Osteocyte (in vitro differentiated cells): ENCODE results near the gene NID2. TPM values are rescaled to one million over a fixed set of nuclear protein-coding genes. Genes with fewer than 3 reads are reported as not detected.

Experiments
- DNase-seq: peaks from one replicate; pipeline ENCODE4 v3.0.0; 2021; ENCODE audit warnings: mixed read lengths; ENCODE audit not compliant: unreplicated experiment; ENCODE audit errors: extremely low spot score
- H3K27ac Mint-ChIP-seq: one replicate; pipeline ENCODE4 v1.8.0; 2021; ENCODE audit warnings: mild to moderate bottlenecking, mixed read lengths; ENCODE audit not compliant: unreplicated experiment
- H3K27me3 Mint-ChIP-seq: one replicate; pipeline ENCODE4 v1.8.0; 2021; ENCODE audit warnings: mixed read lengths; ENCODE audit not compliant: unreplicated experiment
- H3K36me3 Mint-ChIP-seq: one replicate; pipeline ENCODE4 v1.8.0; 2021; ENCODE audit warnings: mixed read lengths; ENCODE audit not compliant: unreplicated experiment
- H3K4me1 Mint-ChIP-seq: one replicate; pipeline ENCODE4 v1.8.0; 2021; ENCODE audit warnings: mixed read lengths; ENCODE audit not compliant: unreplicated experiment
- H3K4me3 Mint-ChIP-seq: one replicate; pipeline ENCODE4 v1.8.0; 2021; ENCODE audit warnings: mild to moderate bottlenecking, moderate library complexity, mixed read lengths; ENCODE audit not compliant: unreplicated experiment
- H3K9me3 Mint-ChIP-seq: one replicate; pipeline ENCODE4 v1.8.0; 2021; ENCODE audit warnings: mixed read lengths; ENCODE audit not compliant: unreplicated experiment
- CTCF ChIP-seq: fragments of 200-600 bp; sonication (generic); IDR thresholded peaks from 2 replicates; pipeline ENCODE4 v1.5.0; 2021; ENCODE audit warnings: antibody characterized with exemption, mild to moderate bottlenecking, moderate library complexity
- total RNA-seq: library from RNA; stranded (reverse); gene quantifications from 2 replicates; pipeline ENCODE4 v1.2.1, GENCODE V29; 2021

NID2 gene
- total RNA-seq, 1 donor from 2014 or later = 58.5 TPM

GRCh38 chr14:52051251-52051650 is 17.6 kb downstream of the NID2 start:
- Mint-ChIP-seq H3K27ac (no peak overlapping the region), H3K9me3 (no peaks in the 10 kb centered on the region), H3K27me3 (no peaks in the 10 kb centered on the region), H3K36me3 (peaks cover 27% of the 10 kb centered on the region), H3K4me1 (peaks cover 71% of the 10 kb centered on the region), H3K4me3 (no peak overlapping the region)
- no peak for DNase-seq
- TF ChIP-seq CTCF = no peak

- Mint-ChIP-seq H3K9me3 (no peaks in the 10 kb centered on the region), H3K27me3 (no peaks in the 10 kb centered on the region), H3K36me3 (peaks cover 26% of the 10 kb centered on the region), H3K4me3 (no peak overlapping the region), H3K4me1 (peaks cover 74% of the 10 kb centered on the region), H3K27ac (peak overlapping the region; percentile 71)
- TF ChIP-seq CTCF = no peak
- DNase-seq = no peak
These were observed 18.9 kb downstream of the NID2 start for GRCh38 chr14:52049721-52050588.

GRCh38 chr14:52049271-52049670 is 19.6 kb downstream of the NID2 start:
- Mint-ChIP-seq H3K27me3 (no peaks in the 10 kb centered on the region), H3K36me3 (peaks cover 24% of the 10 kb centered on the region)
- no peak for TF ChIP-seq CTCF

GRCh38 chr14:52048641-52049204 is 20.1 kb downstream of the NID2 start:
- Mint-ChIP-seq H3K4me1 (peaks cover 74% of the 10 kb centered on the region), H3K27me3 (no peaks in the 10 kb centered on the region), H3K4me3 (no peak overlapping the region), H3K9me3 (no peaks in the 10 kb centered on the region), H3K36me3 (peaks cover 18% of the 10 kb centered on the region), H3K27ac (peak overlapping the region; percentile 71)
- no peak for TF ChIP-seq CTCF
- DNase-seq = no peak

More at GRCh38 chr14:52049271-52049670, 19.6 kb downstream of the NID2 start:
- H3K9me3 Mint-ChIP-seq = no peaks in the 10 kb centered on the region
- no peak for DNase-seq
- no peak overlapping the region for H3K4me3 Mint-ChIP-seq
- peaks cover 73% of the 10 kb centered on the region for H3K4me1 Mint-ChIP-seq
- H3K27ac Mint-ChIP-seq = peak overlapping the region; percentile 71

- Mint-ChIP-seq H3K4me3 (no peak overlapping the region), H3K27ac (no peak overlapping the region), H3K4me1 (peaks cover 78% of the 10 kb centered on the region), H3K9me3 (no peaks in the 10 kb centered on the region), H3K27me3 (no peaks in the 10 kb centered on the region), H3K36me3 (peaks cover 12% of the 10 kb centered on the region)
- DNase-seq = no peak
- TF ChIP-seq CTCF = no peak
These were observed 20.7 kb downstream of the NID2 start for GRCh38 chr14:52048116-52048515.
